HepG2 (cell line): ENCODE data around the gene USP24. TPM values are rescaled to one million over a fixed set of nuclear protein-coding genes. Genes with fewer than 3 reads are reported as not detected.

Experiments used
- ATAC-seq: fragments of 200-7000 bp; cut with Tn5 transposase; 3 replicates; pipeline ENCODE4 v1.9.1; 2020; ENCODE audit warnings: mild to moderate bottlenecking, moderate library complexity
- BruUV-seq: library from RNA; stranded (reverse); fragments of 400-500 nt; replicated peaks from 2 replicates; lab custom pipeline; 2021; lab: Mats Ljungman, UMichigan
- CTCF ChIA-PET: fragments of 300-600 bp; formaldehyde crosslinking; extraction: SDS; loops from one replicate; lab custom pipeline; 2021; ENCODE audit warnings: low total read pairs, inconsistent platforms, low intra/inter-chr PET ratio; lab: Yijun Ruan, JAX
- POLR2A ChIA-PET: fragments of 350-600 bp; sonication (Branson Sonifier 250); formaldehyde crosslinking; loops from one replicate; lab custom pipeline; 2020; ENCODE audit warnings: antibody characterized with exemption, inconsistent platforms; lab: Yijun Ruan, JAX
- DNase-seq: peaks from one replicate; pipeline ENCODE4 v3.0.0-alpha.2; 2015; ENCODE audit warnings: low spot score
- FAIRE-seq: peaks from 3 replicates; lab custom pipeline; 2011; peaks lifted over from hg19 to GRCh38; lab: Jason Lieb, UNC
- H2AFZ ChIP-seq: one replicate; pipeline ENCODE4 v1.6.1; 2011; ENCODE audit warnings: low read length, inconsistent platforms
- H3K27ac ChIP-seq: fragments of 300-600 bp; 3 replicates; pipeline ENCODE4 v1.8.0; 2011; ENCODE audit warnings: mixed run types, mild to moderate bottlenecking, mixed read lengths, low read length, inconsistent platforms; ENCODE audit not compliant: insufficient read depth; ENCODE audit errors: extremely low read length
- H3K27me3 ChIP-seq, 2 experiments: fragments of 200-600 bp in 1 of 2; 2 replicates in 1 of 2; 3 replicates in 1 of 2; pipeline versions ENCODE4 v1.6.0 to v1.8.0; 2011; ENCODE audit warnings: low read length in 2 of 2, mild to moderate bottlenecking in 2 of 2, moderate library complexity in 2 of 2, inconsistent platforms in 1 of 2; ENCODE audit not compliant: insufficient read depth in 2 of 2, control insufficient read depth in 1 of 2
- H3K36me3 ChIP-seq, 2 experiments: fragments of 200-600 bp in 1 of 2; replicated peaks in 1 of 2; 2 replicates in 1 of 2; 3 replicates in 1 of 2; pipeline versions ENCODE4 v1.5.1 to v1.8.0; 2011; ENCODE audit warnings: low read length in 2 of 2, inconsistent platforms in 1 of 2; ENCODE audit not compliant: insufficient read depth in 2 of 2, control insufficient read depth in 1 of 2
- H3K4me1 ChIP-seq: 2 replicates; pipeline ENCODE4 v1.5.1; 2012; ENCODE audit warnings: low read length, inconsistent platforms; ENCODE audit not compliant: insufficient read depth
- H3K4me2 ChIP-seq: 2 replicates; pipeline ENCODE4 v1.6.0; 2011; ENCODE audit warnings: low read depth, low read length, inconsistent platforms
- H3K4me3 ChIP-seq, 3 experiments: fragments of 200-600 bp in 1 of 3; sonication (generic), shearing (Covaris generic) in 1 of 3; replicated peaks in 1 of 3; 2 replicates each; pipeline ENCODE4 v1.5.1; 2011 to 2016; ENCODE audit warnings: low read length in 3 of 3, inconsistent platforms in 2 of 3, low read depth in 2 of 3, mild to moderate bottlenecking in 2 of 3, control low read depth in 1 of 3, mixed read lengths in 1 of 3; ENCODE audit not compliant: insufficient read depth in 1 of 3
- H3K79me2 ChIP-seq: one replicate; pipeline ENCODE4 v1.6.1; 2011; ENCODE audit warnings: low read length, inconsistent platforms; ENCODE audit not compliant: insufficient read depth
- H3K9ac ChIP-seq: 2 replicates; pipeline ENCODE4 v1.6.0; 2011; ENCODE audit warnings: mild to moderate bottlenecking, low read depth, low read length, inconsistent platforms; ENCODE audit not compliant: insufficient read depth
- H3K9me3 ChIP-seq: 2 replicates; pipeline ENCODE4 v1.5.1; 2012; ENCODE audit warnings: mild to moderate bottlenecking, low read length
- H4K20me1 ChIP-seq: 2 replicates; pipeline ENCODE4 v1.6.0; 2011; ENCODE audit warnings: inconsistent platforms, mild to moderate bottlenecking, low read length, moderate library complexity; ENCODE audit not compliant: insufficient read depth
- BCL3 ChIP-seq: sonication (generic); formaldehyde crosslinking; IDR thresholded peaks from 2 replicates; pipeline ENCODE4 v1.5.1; 2020; ENCODE audit warnings: mild to moderate bottlenecking, missing genetic modification reagents, moderate library complexity
- CENPBD1 ChIP-seq: sonication (generic); formaldehyde crosslinking; IDR thresholded peaks from 2 replicates; pipeline ENCODE4 v1.8.0; 2022; ENCODE audit warnings: missing genetic modification reagents, low read depth, mild to moderate bottlenecking, borderline replicate concordance
- DPF2 ChIP-seq: sonication (generic); formaldehyde crosslinking; IDR thresholded peaks from 2 replicates; pipeline ENCODE4 v1.4.0; 2020; ENCODE audit warnings: mild to moderate bottlenecking, low read depth, missing genetic modification reagents, borderline replicate concordance
- FOXA3 ChIP-seq: IDR thresholded peaks from 2 replicates; pipeline ENCODE4 v1.6.1; 2016; ENCODE audit warnings: missing genetic modification reagents, missing compliant biosample characterization
- HDAC6 ChIP-seq: fragments of 200-600 bp; sonication (generic); IDR thresholded peaks from 2 replicates; pipeline ENCODE4 v1.7.0; 2017; ENCODE audit warnings: mild to moderate bottlenecking, antibody characterized with exemption, low read length, low read depth
- MATR3 ChIP-seq: sonication (generic); formaldehyde crosslinking; IDR thresholded peaks from 2 replicates; pipeline ENCODE4 v1.4.0; 2020; ENCODE audit warnings: missing genetic modification reagents
- NCOA5 ChIP-seq: sonication (generic); formaldehyde crosslinking; IDR thresholded peaks from 2 replicates; pipeline ENCODE4 v1.4.0; 2020; ENCODE audit warnings: missing genetic modification reagents
- POLR2AphosphoS2 ChIP-seq: IDR thresholded peaks from 2 replicates; pipeline ENCODE4 v1.6.1; 2011; ENCODE audit warnings: low read depth, low read length, improper control_type of control experiment
- RARA ChIP-seq: IDR thresholded peaks from 2 replicates; pipeline ENCODE4 v1.6.1; 2016; ENCODE audit warnings: missing genetic modification reagents, missing compliant biosample characterization
- ZBTB25 ChIP-seq: IDR thresholded peaks from 2 replicates; pipeline ENCODE4 v1.6.1; 2018; ENCODE audit warnings: missing genetic modification reagents
- ZBTB7A ChIP-seq: sonication (generic); formaldehyde crosslinking; IDR thresholded peaks from 2 replicates; pipeline ENCODE4 v1.8.0; 2022; ENCODE audit warnings: mild to moderate bottlenecking, missing genetic modification reagents
- ZC3H4 ChIP-seq: sonication (generic); formaldehyde crosslinking; IDR thresholded peaks from 2 replicates; pipeline ENCODE4 v1.4.0; 2020; ENCODE audit warnings: missing genetic modification reagents, borderline replicate concordance
- ZMYM4 ChIP-seq: sonication (generic); formaldehyde crosslinking; IDR thresholded peaks from 2 replicates; pipeline ENCODE4 v1.8.1; 2023; ENCODE audit warnings: mild to moderate bottlenecking, missing genetic modification reagents
- ZNF230 ChIP-seq: sonication (generic); formaldehyde crosslinking; IDR thresholded peaks from 2 replicates; pipeline ENCODE4 v1.4.0; 2020; ENCODE audit warnings: mild to moderate bottlenecking, missing genetic modification reagents
- ZNF329 ChIP-seq: sonication (generic); formaldehyde crosslinking; IDR thresholded peaks from 2 replicates; pipeline ENCODE4 v1.9.0; 2021; ENCODE audit warnings: low read depth, mild to moderate bottlenecking, missing genetic modification reagents
- ZNF33B ChIP-seq: sonication (generic); formaldehyde crosslinking; IDR thresholded peaks from 2 replicates; pipeline ENCODE4 v1.5.1; 2020; ENCODE audit warnings: mild to moderate bottlenecking, missing genetic modification reagents
- ZNF577 ChIP-seq: sonication (generic); formaldehyde crosslinking; IDR thresholded peaks from 2 replicates; pipeline ENCODE4 v1.4.0; 2020; ENCODE audit warnings: mild to moderate bottlenecking, low read depth, missing genetic modification reagents, borderline replicate concordance
- ZNF614 ChIP-seq: IDR thresholded peaks from 2 replicates; pipeline ENCODE4 v1.6.1; 2018; ENCODE audit warnings: missing biosample characterization, missing genetic modification reagents, inconsistent platforms, borderline replicate concordance
- WGBS: methylation state at CpG from one replicate; pipeline ENCODE4 v1.1.6; 2017; ENCODE audit warnings: low lambda C conversion rate; 5-methylcytosine and 5-hydroxymethylcytosine counted together
- in situ Hi-C: cut with HindIII; loops from 2 replicates; pipeline ENCODE4 v1.10.0; 2017; ENCODE audit warnings: low pct_unique_long_range_greater_than_20kb; ENCODE audit not compliant: extremely low pct_ligation_motif_present
- intact Hi-C: fragments of 100-400 bp; cut with micrococcal nuclease; formaldehyde crosslinking; loops from one replicate; pipeline ENCODE4 v1.10.0; 2022; ENCODE audit not compliant: unreplicated experiment
- polyA plus RNA-seq, 8 experiments: library from polyadenylated mRNA; depleted of rRNA in 3 of 8; stranded (reverse) in 7 of 8; unstranded in 1 of 8; fragments of >200 nt; fragmentation: Illumina TruSeq in 4 of 8; extraction: Trizol in 4 of 8; gene quantifications; 2 replicates each; pipeline versions ENCODE4 v1.2.1 to v1.2.3, GENCODE V29; 2011 to 2016; ENCODE audit warnings: low read depth in 4 of 8, missing spikeins in 1 of 8, mixed read lengths in 1 of 8; ENCODE audit not compliant: insufficient read depth in 1 of 8
- total RNA-seq, 5 experiments: library from RNA; depleted of rRNA; stranded (reverse); fragments of >200 nt; fragmentation: Illumina TruSeq; extraction: Trizol; gene quantifications; 2 replicates each; pipeline ENCODE4 v1.2.3, GENCODE V29; 2016; ENCODE audit warnings: low read depth in 1 of 5
- TF ChIP-seq, protein P1 (sequence below): IDR thresholded peaks from 2 replicates; pipeline ENCODE4 v1.6.1; 2016; ENCODE audit warnings: low read depth
- TF ChIP-seq, protein P2 (sequence below): sonication (generic); formaldehyde crosslinking; IDR thresholded peaks from 2 replicates; pipeline ENCODE4 v1.9.0; 2021; ENCODE audit warnings: missing genetic modification reagents, mild to moderate bottlenecking, borderline replicate concordance

The USP24 gene
- total and polyA plus RNA-seq, 2 of the 13 experiments (the other 11 are each of a cell fraction or from before 2014, with no cell fraction given): 18.8 to 47.6 TPM

DNA sequence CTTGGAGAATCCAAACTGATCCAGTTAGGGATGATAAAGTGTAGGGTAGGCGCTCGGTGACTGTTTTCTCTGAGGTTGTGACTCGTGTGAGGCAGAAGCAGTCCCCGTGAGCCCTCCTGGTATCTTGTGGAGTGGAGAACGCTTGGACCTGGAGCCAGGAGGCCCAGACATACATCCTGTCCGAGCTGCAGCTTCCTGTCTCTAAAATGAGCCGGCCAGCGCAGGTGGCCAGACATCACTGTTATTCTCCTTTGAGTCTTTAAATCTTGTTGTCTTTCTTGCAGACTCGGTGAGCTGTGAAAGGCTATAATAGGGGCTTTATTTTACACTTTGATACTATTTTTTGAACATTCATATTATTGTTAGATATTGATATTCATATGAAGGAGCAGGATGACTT lies 163.5 kb downstream of the USP24 start:
- no TSS peak for BruUV-seq

More for the DNA sequence above, 163.5 kb downstream of the USP24 start:
- no peaks in the 10 kb centered on the region for H3K27me3 ChIP-seq
- H3K4me2 ChIP-seq: no peak overlapping the region
- in situ Hi-C loops: no loop called here
- FAIRE-seq (no peak), DNase-seq (no peak), ATAC-seq (no peak)
- ChIA-PET CTCF (no interaction called here), POLR2A (interaction anchor here (0.5 kb wide), 1 partner anchor 165 kb away, joined by 3 read pairs; the partner anchor contains the start of gene DHCR24)
- TF ChIP-seq BCL3 (CRISPR knock-in tag) (no peak), ZBTB7A (CRISPR knock-in tag) (no peak), POLR2AphosphoS2 (no peak), HDAC6 (no peak), ZNF329 (CRISPR knock-in tag) (no peak), ZC3H4 (CRISPR knock-in tag) (no peak), FOXA3 (CRISPR knock-in tag) (no peak), ZBTB25 (CRISPR knock-in tag) (no peak), NCOA5 (no peak), DPF2 (no peak), ZNF230 (no peak), RARA (CRISPR knock-in tag) (no peak), ZNF614 (CRISPR knock-in tag) (no peak), CENPBD1 (no peak), ZMYM4 (CRISPR knock-in tag) (no peak), MATR3 (CRISPR knock-in tag) (no peak), ZNF33B (CRISPR knock-in tag) (no peak), ZNF577 (CRISPR knock-in tag) (no peak)
- TF ChIP-seq, protein P1, sequence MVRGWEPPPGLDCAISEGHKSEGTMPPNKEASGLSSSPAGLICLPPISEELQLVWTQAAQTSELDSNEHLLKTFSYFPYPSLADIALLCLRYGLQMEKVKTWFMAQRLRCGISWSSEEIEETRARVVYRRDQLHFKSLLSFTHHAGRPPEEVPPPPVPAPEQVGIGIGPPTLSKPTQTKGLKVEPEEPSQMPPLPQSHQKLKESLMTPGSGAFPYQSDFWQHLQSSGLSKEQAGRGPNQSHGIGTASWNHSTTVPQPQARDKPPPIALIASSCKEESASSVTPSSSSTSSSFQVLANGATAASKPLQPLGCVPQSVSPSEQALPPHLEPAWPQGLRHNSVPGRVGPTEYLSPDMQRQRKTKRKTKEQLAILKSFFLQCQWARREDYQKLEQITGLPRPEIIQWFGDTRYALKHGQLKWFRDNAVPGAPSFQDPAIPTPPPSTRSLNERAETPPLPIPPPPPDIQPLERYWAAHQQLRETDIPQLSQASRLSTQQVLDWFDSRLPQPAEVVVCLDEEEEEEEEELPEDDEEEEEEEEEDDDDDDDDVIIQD: no peak
- TF ChIP-seq, protein P2, sequence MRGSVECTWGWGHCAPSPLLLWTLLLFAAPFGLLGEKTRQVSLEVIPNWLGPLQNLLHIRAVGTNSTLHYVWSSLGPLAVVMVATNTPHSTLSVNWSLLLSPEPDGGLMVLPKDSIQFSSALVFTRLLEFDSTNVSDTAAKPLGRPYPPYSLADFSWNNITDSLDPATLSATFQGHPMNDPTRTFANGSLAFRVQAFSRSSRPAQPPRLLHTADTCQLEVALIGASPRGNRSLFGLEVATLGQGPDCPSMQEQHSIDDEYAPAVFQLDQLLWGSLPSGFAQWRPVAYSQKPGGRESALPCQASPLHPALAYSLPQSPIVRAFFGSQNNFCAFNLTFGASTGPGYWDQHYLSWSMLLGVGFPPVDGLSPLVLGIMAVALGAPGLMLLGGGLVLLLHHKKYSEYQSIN: no peak
- intact Hi-C loops: no loop called here
- peaks cover 12 to 54% of the 10 kb centered on the region in 2 experiments for H3K36me3 ChIP-seq
- no peak overlapping the region for H3K9ac ChIP-seq
- H2AFZ ChIP-seq: no peak overlapping the region
- no peak overlapping the region for H3K4me3 ChIP-seq
- peaks cover 32% of the 10 kb centered on the region for H3K4me1 ChIP-seq
- peaks cover 14% of the 10 kb centered on the region; the same call in 1 of the 2 replicates for H4K20me1 ChIP-seq
- H3K27ac ChIP-seq: no peak overlapping the region
- H3K79me2 ChIP-seq: peaks cover 14% of the 10 kb centered on the region
- H3K9me3 ChIP-seq: no peaks in the 10 kb centered on the region
- WGBS: 78% methylated on average over 8 of the region's 9 CpGs
